ENCODE measurements around the gene PCYT2. TPM values are rescaled to one million over a fixed set of nuclear protein-coding genes. Genes with fewer than 3 reads are reported as not detected.

The PCYT2 gene
- total and polyA plus RNA-seq, 7 donors: 10.2 to 26.9 (median 13.3) TPM

DNA sequence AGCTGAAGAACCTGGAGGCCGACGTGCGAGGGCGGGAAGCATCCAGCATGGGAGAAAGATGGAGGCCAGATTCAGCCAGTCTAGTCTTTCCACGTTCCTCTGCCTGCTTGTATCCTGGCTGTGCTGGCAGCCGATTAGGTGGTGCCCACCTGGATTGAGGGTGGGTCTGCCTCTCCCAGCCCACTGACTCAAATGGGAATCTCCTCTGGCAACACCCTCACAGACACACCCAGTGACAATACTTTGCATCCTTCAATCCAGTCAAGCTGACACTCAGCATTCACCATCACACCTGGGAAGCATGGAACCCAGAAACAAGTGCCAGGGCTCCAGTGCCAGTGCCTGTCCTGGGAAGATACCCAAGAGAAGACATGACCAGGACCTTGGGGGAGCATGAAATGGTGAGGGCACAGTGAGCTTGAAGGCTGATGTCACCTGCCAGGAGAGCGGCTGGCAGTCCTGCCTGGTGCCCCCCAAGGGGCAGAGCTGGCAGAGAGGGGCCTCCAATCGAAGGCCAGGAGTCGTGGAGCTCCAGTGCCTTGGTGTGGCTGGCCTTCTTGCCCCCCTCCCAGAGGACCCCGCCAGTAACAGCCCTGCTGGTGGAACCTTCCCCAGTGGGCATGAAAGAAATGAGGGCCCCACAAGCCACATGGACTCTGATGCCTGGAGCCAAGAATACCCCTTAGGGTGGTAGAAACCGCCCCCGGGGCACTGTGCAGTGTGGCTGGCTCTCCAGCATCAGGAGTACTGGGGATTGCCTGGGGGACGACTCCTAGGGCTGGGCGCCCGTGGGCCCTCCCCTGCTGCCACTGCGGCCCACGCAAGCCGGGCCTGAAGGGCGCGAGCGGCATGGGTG lies 9.8 kb downstream of the PCYT2 start:
- H3K4me1 ChIP-seq: peaks cover 4% of the 10 kb centered on the region
- ATAC-seq (peak in 3 of 4 donors; percentile 3 to 8 (median 5)), DNase-seq (no peak)
- TF ChIP-seq, protein P1, sequence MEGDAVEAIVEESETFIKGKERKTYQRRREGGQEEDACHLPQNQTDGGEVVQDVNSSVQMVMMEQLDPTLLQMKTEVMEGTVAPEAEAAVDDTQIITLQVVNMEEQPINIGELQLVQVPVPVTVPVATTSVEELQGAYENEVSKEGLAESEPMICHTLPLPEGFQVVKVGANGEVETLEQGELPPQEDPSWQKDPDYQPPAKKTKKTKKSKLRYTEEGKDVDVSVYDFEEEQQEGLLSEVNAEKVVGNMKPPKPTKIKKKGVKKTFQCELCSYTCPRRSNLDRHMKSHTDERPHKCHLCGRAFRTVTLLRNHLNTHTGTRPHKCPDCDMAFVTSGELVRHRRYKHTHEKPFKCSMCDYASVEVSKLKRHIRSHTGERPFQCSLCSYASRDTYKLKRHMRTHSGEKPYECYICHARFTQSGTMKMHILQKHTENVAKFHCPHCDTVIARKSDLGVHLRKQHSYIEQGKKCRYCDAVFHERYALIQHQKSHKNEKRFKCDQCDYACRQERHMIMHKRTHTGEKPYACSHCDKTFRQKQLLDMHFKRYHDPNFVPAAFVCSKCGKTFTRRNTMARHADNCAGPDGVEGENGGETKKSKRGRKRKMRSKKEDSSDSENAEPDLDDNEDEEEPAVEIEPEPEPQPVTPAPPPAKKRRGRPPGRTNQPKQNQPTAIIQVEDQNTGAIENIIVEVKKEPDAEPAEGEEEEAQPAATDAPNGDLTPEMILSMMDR (IDR thresholded peaks at IDR 0.05): no peak
- H3K9me3 ChIP-seq: no peaks in the 10 kb centered on the region
- WGBS, 3 donors: 37 to 48% (median 45%) methylated on average over 20 to 21 of the region's 21 CpGs
- peak overlapping the region; percentile 57 for H3K4me3 ChIP-seq
- no peaks in the 10 kb centered on the region for H3K27me3 ChIP-seq (ENCODE audit: insufficient read depth in 3 of 3, low read length in 2 of 3)
- no peak overlapping the region for H3K27ac ChIP-seq
- peaks cover 0 to 67% of the 10 kb centered on the region in 2 donors for H3K36me3 ChIP-seq (ENCODE audit: insufficient read depth in 1 of 2, low read depth in 1 of 2)
- intact Hi-C loops (cut with DNase I): no loop called here

DNA sequence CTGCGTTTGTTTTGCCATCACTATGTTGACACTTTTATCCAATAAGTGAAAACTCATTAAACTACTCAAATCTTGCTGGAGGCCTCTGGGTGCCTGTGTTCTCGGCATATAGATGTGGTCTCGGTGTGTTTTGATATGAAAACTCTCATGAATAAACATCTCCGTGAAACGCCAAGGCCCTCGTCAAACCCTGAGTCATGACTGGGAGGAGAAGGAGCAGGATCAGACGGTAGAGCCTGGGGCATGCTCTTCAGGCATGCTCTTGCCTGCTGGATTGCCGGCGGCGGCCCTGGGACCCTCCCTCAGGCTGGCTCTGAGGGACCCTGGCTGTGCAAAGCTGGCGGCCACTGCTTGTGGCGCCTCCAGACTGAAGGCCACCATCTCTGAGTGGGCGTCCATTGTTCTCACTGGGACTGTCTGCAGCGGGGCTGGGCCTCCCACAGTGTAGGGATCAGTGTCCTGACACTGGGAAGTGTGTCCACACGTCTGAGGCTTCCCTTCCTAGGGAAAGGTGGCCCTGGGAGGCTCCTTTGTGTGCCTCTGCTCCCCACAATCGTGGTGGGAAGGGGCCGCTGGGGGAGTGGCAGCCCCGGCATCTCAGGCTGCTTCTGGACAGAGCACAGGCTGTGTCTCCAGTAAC lies 10.9 kb downstream of the PCYT2 start:
- 72 to 85% (median 81%) methylated on average over 18 of the region's 18 CpGs for WGBS, 3 donors
- H3K4me1 ChIP-seq: peaks cover 4% of the 10 kb centered on the region
- H3K9me3 ChIP-seq: no peaks in the 10 kb centered on the region
- ATAC-seq: no peak
- TF ChIP-seq, protein P1 (IDR thresholded peaks at IDR 0.05): no peak
- intact Hi-C loops (cut with DNase I): no loop called here
- no peak overlapping the region for H3K27ac ChIP-seq
- H3K27me3 ChIP-seq (ENCODE audit: insufficient read depth in 3 of 3, low read length in 2 of 3): no peaks in the 10 kb centered on the region
- peaks cover 0 to 71% of the 10 kb centered on the region in 2 donors for H3K36me3 ChIP-seq (ENCODE audit: insufficient read depth in 1 of 2, low read depth in 1 of 2)
- H3K4me3 ChIP-seq: no peak overlapping the region
- DNase-seq: no peak

- no peaks in the 10 kb centered on the region for H3K27me3 ChIP-seq (ENCODE audit: insufficient read depth in 3 of 3, low read length in 2 of 3)
- TF ChIP-seq, protein P1 (IDR thresholded peaks at IDR 0.05): no peak
- DNase-seq (no peak), ATAC-seq (peak in 1 of 4 donors; percentile 14)
- 81 to 88% (median 86%) methylated on average over 22 of the region's 22 CpGs for WGBS, 3 donors
- H3K4me1 ChIP-seq: peaks cover 4% of the 10 kb centered on the region
- no peak overlapping the region for H3K4me3 ChIP-seq
- H3K9me3 ChIP-seq: no peaks in the 10 kb centered on the region
- intact Hi-C loops (cut with DNase I): no loop called here
- no peak overlapping the region for H3K27ac ChIP-seq
- peaks cover 0 to 71% of the 10 kb centered on the region in 2 donors for H3K36me3 ChIP-seq (ENCODE audit: insufficient read depth in 1 of 2, low read depth in 1 of 2)
Observed at GRCh38 chr17:81899514-81900166, 11.6 kb downstream of the PCYT2 start.

- WGBS, 3 donors: 85 to 88% (median 86%) methylated on average over 9 of the region's 9 CpGs
- H3K36me3 ChIP-seq (ENCODE audit: insufficient read depth in 1 of 2, low read depth in 1 of 2): peaks cover 0 to 71% of the 10 kb centered on the region in 2 donors
- DNase-seq (no peak), ATAC-seq (no peak)
- intact Hi-C loops (cut with DNase I): no loop called here
- H3K9me3 ChIP-seq: no peaks in the 10 kb centered on the region
- H3K27ac ChIP-seq: no peak overlapping the region
- H3K4me1 ChIP-seq: peaks cover 4% of the 10 kb centered on the region
- no peak overlapping the region for H3K4me3 ChIP-seq
- H3K27me3 ChIP-seq (ENCODE audit: insufficient read depth in 3 of 3, low read length in 2 of 3): no peaks in the 10 kb centered on the region
- TF ChIP-seq, protein P1 (IDR thresholded peaks at IDR 0.05): no peak
Observed at GRCh38 chr17:81898885-81899284, 12.3 kb downstream of the PCYT2 start.
